Vagina (tissue), 2 donors: ENCODE results near the gene NID1. TPM values are rescaled to one million over a fixed set of nuclear protein-coding genes. Genes with fewer than 3 reads are reported as not detected.

Source experiments
- DNase-seq, 2 donors: peaks; one replicate each; pipeline ENCODE4 v3.0.0-alpha.2; 2017; ENCODE audit errors: extremely low spot score in 2 of 2
- H3K27ac ChIP-seq: fragments of 200-600 bp; sonication (generic); one replicate; pipeline ENCODE4 v1.5.1; 2019
- H3K27me3 ChIP-seq: fragments of 200-600 bp; sonication (generic); one replicate; pipeline ENCODE4 v1.5.1; 2019
- H3K36me3 ChIP-seq, 2 donors: fragments of 200-600 bp; sonication (generic); one replicate each; pipeline ENCODE4 v1.5.1; 2017 to 2019
- H3K4me1 ChIP-seq: fragments of 200-600 bp; sonication (generic); one replicate; pipeline ENCODE4 v1.5.1; 2019
- H3K4me3 ChIP-seq, 2 donors: fragments of 200-600 bp; sonication (generic); 1 replicate in 1 of 2; 2 replicates in 1 of 2; pipeline ENCODE4 v1.5.1; 2016 to 2019
- H3K9me3 ChIP-seq: fragments of 200-600 bp; sonication (generic); one replicate; pipeline ENCODE4 v1.5.1; 2019
- CTCF ChIP-seq, 3 experiments: fragments of 450-650 bp in 2 of 3; fragments of 200-600 bp in 1 of 3; sonication (generic) in 1 of 3; IDR thresholded peaks; one replicate each; pipeline ENCODE4 v1.5.1; 2017 to 2019; ENCODE audit warnings: antibody characterized with exemption in 3 of 3, mild to moderate bottlenecking in 2 of 3, moderate library complexity in 2 of 3
- POLR2A ChIP-seq, 2 donors: fragments of 450-650 bp; IDR thresholded peaks; one replicate each; pipeline ENCODE4 v1.6.1; 2017; ENCODE audit warnings: antibody characterized with exemption in 2 of 2, mild to moderate bottlenecking in 2 of 2, moderate library complexity in 2 of 2
- POLR2AphosphoS5 ChIP-seq, 2 donors: sonication (generic); formaldehyde crosslinking; IDR thresholded peaks; one replicate each; pipeline ENCODE4 v1.9.0; 2017; ENCODE audit warnings: antibody characterized with exemption in 2 of 2, mild to moderate bottlenecking in 2 of 2, low read depth in 1 of 2; ENCODE audit not compliant: insufficient read depth in 1 of 2
- intact Hi-C: fragments of 100-400 bp; cut with DNase I; formaldehyde crosslinking; loops from one replicate; pipeline ENCODE4 v1.15.1; 2023
- total RNA-seq: library from RNA; depleted of rRNA; stranded (reverse); fragments of >200 nt; gene quantifications from one replicate; pipeline ENCODE4 v1.2.3, GENCODE V29; 2016

The NID1 gene
- total RNA-seq, 1 donor from 2014 or later: 154 TPM

GRCh38 chr1:236092899-236093298 is 28.0 kb upstream of the NID1 start:
- TF ChIP-seq CTCF (IDR thresholded peaks at IDR 0.05): no peak
- TF ChIP-seq POLR2A (IDR thresholded peaks at IDR 0.05): no peak
- no peak for TF ChIP-seq POLR2AphosphoS5 (IDR thresholded peaks at IDR 0.05; ENCODE audit: insufficient read depth in 1 of 2, low read depth in 1 of 2)
- Histone ChIP-seq H3K4me1 (no peaks in the 10 kb centered on the region), H3K27ac (no peak overlapping the region), H3K27me3 (no peaks in the 10 kb centered on the region), H3K4me3 (no peak overlapping the region), H3K36me3 (no peaks in the 10 kb centered on the region), H3K9me3 (peaks cover 2% of the 10 kb centered on the region)
- no peak for DNase-seq
- intact Hi-C loops: no loop called here

DNA sequence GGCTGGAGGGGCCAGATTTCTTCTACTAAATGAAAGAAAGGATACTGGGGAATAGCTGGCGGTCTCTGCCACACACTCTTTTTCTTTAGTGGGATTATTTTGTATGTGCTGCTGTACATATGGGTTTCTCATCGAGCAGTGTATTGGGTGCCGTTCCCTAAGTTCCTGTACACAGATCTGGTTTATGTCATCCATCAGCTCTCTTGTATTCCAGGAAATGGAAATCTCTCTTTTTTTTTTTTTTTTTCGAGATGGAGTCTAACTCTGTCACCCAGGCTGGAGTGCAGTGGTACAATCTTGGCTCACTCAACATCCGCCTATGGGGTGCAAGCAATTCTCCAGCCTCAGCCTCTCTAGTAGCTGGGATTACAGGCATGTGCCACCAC is 27.0 kb upstream of the NID1 start:
- peaks cover under 1% of the 10 kb centered on the region for H3K9me3 ChIP-seq
- no peaks in the 10 kb centered on the region for H3K27me3 ChIP-seq
- TF ChIP-seq POLR2AphosphoS5 (IDR thresholded peaks at IDR 0.05; ENCODE audit: insufficient read depth in 1 of 2, low read depth in 1 of 2): no peak
- no peak for TF ChIP-seq CTCF (IDR thresholded peaks at IDR 0.05)
- no peak for TF ChIP-seq POLR2A (IDR thresholded peaks at IDR 0.05)
- DNase-seq: no peak
- no peak overlapping the region for H3K27ac ChIP-seq
- no peak overlapping the region for H3K4me3 ChIP-seq
- intact Hi-C loops: no loop called here
- no peaks in the 10 kb centered on the region for H3K4me1 ChIP-seq
- no peaks in the 10 kb centered on the region for H3K36me3 ChIP-seq

- H3K36me3 ChIP-seq: no peaks in the 10 kb centered on the region
- H3K27me3 ChIP-seq: no peaks in the 10 kb centered on the region
- intact Hi-C loops: no loop called here
- no peak overlapping the region for H3K27ac ChIP-seq
- no peak overlapping the region for H3K4me3 ChIP-seq
- H3K9me3 ChIP-seq: no peaks in the 10 kb centered on the region
- TF ChIP-seq POLR2AphosphoS5 (IDR thresholded peaks at IDR 0.05; ENCODE audit: insufficient read depth in 1 of 2, low read depth in 1 of 2): no peak
- TF ChIP-seq POLR2A (IDR thresholded peaks at IDR 0.05): no peak
- no peak for TF ChIP-seq CTCF (IDR thresholded peaks at IDR 0.05)
- no peak for DNase-seq
- H3K4me1 ChIP-seq: no peaks in the 10 kb centered on the region
Measured at GRCh38 chr1:236090741-236091147, 25.9 kb upstream of the NID1 start.

GRCh38 chr1:236089046-236089773 is 24.3 kb upstream of the NID1 start:
- no peaks in the 10 kb centered on the region for H3K36me3 ChIP-seq
- H3K27me3 ChIP-seq: no peaks in the 10 kb centered on the region
- TF ChIP-seq POLR2A (IDR thresholded peaks at IDR 0.05): no peak
- TF ChIP-seq CTCF (IDR thresholded peaks at IDR 0.05): no peak
- TF ChIP-seq POLR2AphosphoS5 (IDR thresholded peaks at IDR 0.05; ENCODE audit: insufficient read depth in 1 of 2, low read depth in 1 of 2): no peak
- intact Hi-C loops: no loop called here
- no peaks in the 10 kb centered on the region for H3K9me3 ChIP-seq
- DNase-seq: no peak
- no peak overlapping the region for H3K27ac ChIP-seq
- no peaks in the 10 kb centered on the region for H3K4me1 ChIP-seq
- no peak overlapping the region for H3K4me3 ChIP-seq

GRCh38 chr1:236086537-236086936 is 21.6 kb upstream of the NID1 start:
- Histone ChIP-seq H3K4me3 (no peak overlapping the region), H3K4me1 (no peaks in the 10 kb centered on the region), H3K27me3 (no peaks in the 10 kb centered on the region), H3K9me3 (no peaks in the 10 kb centered on the region), H3K27ac (no peak overlapping the region), H3K36me3 (no peaks in the 10 kb centered on the region)
- DNase-seq: no peak
- TF ChIP-seq POLR2AphosphoS5 (IDR thresholded peaks at IDR 0.05; ENCODE audit: insufficient read depth in 1 of 2, low read depth in 1 of 2): no peak
- TF ChIP-seq POLR2A (IDR thresholded peaks at IDR 0.05): no peak
- TF ChIP-seq CTCF (IDR thresholded peaks at IDR 0.05): no peak
- intact Hi-C loops: no loop called here
